H1 (cell line): ENCODE results near the gene ZPBP. TPM values are rescaled to one million over a fixed set of nuclear protein-coding genes. Genes with fewer than 3 reads are reported as not detected.

Experiments
- CTCF ChIA-PET: fragments of 300-600 bp; sonication (Branson Sonifier 250); formaldehyde crosslinking; loops from one replicate; lab custom pipeline; 2021; ENCODE audit not compliant: partially characterized antibody; lab: Charles Lee
- POLR2A ChIA-PET: fragments of 300-600 bp; sonication (Branson Sonifier 250); formaldehyde crosslinking; loops from one replicate; lab custom pipeline; 2021; ENCODE audit warnings: inconsistent platforms; ENCODE audit not compliant: partially characterized antibody; lab: Charles Lee
- DNase-seq, 2 experiments: peaks; one replicate each; pipeline versions ENCODE4 v3.0.0 to v3.0.0-alpha.2; 2010 to 2022; ENCODE audit warnings: low spot score in 2 of 2, low read depth in 1 of 2, mixed read lengths in 1 of 2
- FAIRE-seq: peaks from 2 replicates; lab custom pipeline; 2011; peaks lifted over from hg19 to GRCh38; lab: Jason Lieb, UNC
- H2AFZ ChIP-seq: 2 replicates; pipeline ENCODE4 v1.8.1; 2012; ENCODE audit warnings: low read length, inconsistent platforms
- H2AK5ac ChIP-seq: 2 replicates; pipeline ENCODE4 v1.6.1; 2013; ENCODE audit warnings: low read depth, low read length
- H2BK120ac ChIP-seq: replicated peaks from 2 replicates; pipeline ENCODE3; 2013; ENCODE audit warnings: low read depth, low read length, inconsistent platforms
- H2BK12ac ChIP-seq: 2 replicates; pipeline ENCODE4 v1.6.1; 2013; ENCODE audit warnings: low read depth, low read length
- H2BK15ac ChIP-seq: 2 replicates; pipeline ENCODE4 v1.6.1; 2013; ENCODE audit warnings: low read length
- H2BK20ac ChIP-seq: 2 replicates; pipeline ENCODE4 v1.6.1; 2013; ENCODE audit warnings: low read length
- H2BK5ac ChIP-seq: 2 replicates; pipeline ENCODE4 v1.6.1; 2013; ENCODE audit warnings: low read depth, low read length
- H3K14ac ChIP-seq: 2 replicates; pipeline ENCODE4 v1.6.1; 2013; ENCODE audit warnings: inconsistent platforms; ENCODE audit not compliant: insufficient read length
- H3K18ac ChIP-seq: 2 replicates; pipeline ENCODE4 v1.6.1; 2013; ENCODE audit warnings: low read length; ENCODE audit errors: extremely low read depth
- H3K23ac ChIP-seq: 2 replicates; pipeline ENCODE4 v1.6.1; 2013; ENCODE audit warnings: inconsistent platforms; ENCODE audit not compliant: insufficient read length
- H3K23me2 ChIP-seq: 2 replicates; pipeline ENCODE4 v1.6.1; 2013; ENCODE audit warnings: low read depth, low read length
- H3K27ac ChIP-seq: 2 replicates; pipeline ENCODE4 v1.6.1; 2011; ENCODE audit warnings: low read depth, low read length, inconsistent platforms
- H3K27me3 ChIP-seq, 4 experiments: replicated peaks in 1 of 4; 1 replicate in 1 of 4; 2 replicates in 3 of 4; pipeline versions ENCODE4 v1.6.1 to v1.8.1; 2011 to 2013; ENCODE audit warnings: low read length in 3 of 4, mild to moderate bottlenecking in 3 of 4, inconsistent platforms in 2 of 4, mixed read lengths in 2 of 4, moderate library complexity in 1 of 4; ENCODE audit not compliant: control insufficient read depth in 3 of 4, insufficient read depth in 3 of 4; ENCODE audit errors: extremely low read depth in 1 of 4
- H3K36me3 ChIP-seq, 4 experiments: 2 replicates each; pipeline versions ENCODE4 v1.6.1 to v1.8.1; 2011 to 2013; ENCODE audit warnings: mild to moderate bottlenecking in 4 of 4, low read length in 3 of 4, moderate library complexity in 2 of 4, control low read depth in 1 of 4, inconsistent platforms in 1 of 4; ENCODE audit not compliant: insufficient read depth in 4 of 4, control insufficient read depth in 2 of 4
- H3K4ac ChIP-seq: replicated peaks from 2 replicates; pipeline ENCODE3; 2013; ENCODE audit warnings: low read length, low read depth, mixed read lengths, inconsistent platforms; ENCODE audit not compliant: insufficient read length
- H3K4me1 ChIP-seq, 4 experiments: replicated peaks in 1 of 4; 1 replicate in 1 of 4; 2 replicates in 3 of 4; pipeline versions ENCODE4 v1.6.1 to v1.8.1; 2011 to 2013; ENCODE audit warnings: low read length in 3 of 4, inconsistent platforms in 2 of 4, mixed read lengths in 1 of 4; ENCODE audit not compliant: insufficient read depth in 4 of 4, control insufficient read depth in 3 of 4
- H3K4me2 ChIP-seq, 2 experiments: 2 replicates each; pipeline versions ENCODE4 v1.6.1 to v1.8.1; 2011 to 2013; ENCODE audit warnings: low read depth in 2 of 2, low read length in 2 of 2, control low read depth in 1 of 2, inconsistent platforms in 1 of 2, mild to moderate bottlenecking in 1 of 2; ENCODE audit not compliant: insufficient read depth in 1 of 2
- H3K4me3 ChIP-seq, 4 experiments: fragments of 200-600, 300-600 bp in 1 of 4; sonication (generic), shearing (Covaris generic), sonication (Bioruptor Twin) in 1 of 4; 2 replicates each; pipeline versions ENCODE4 v1.5.1 to v1.8.1; 2011 to 2016; ENCODE audit warnings: low read length in 4 of 4, low read depth in 3 of 4, control low read depth in 2 of 4, inconsistent platforms in 2 of 4, mild to moderate bottlenecking in 2 of 4, mixed read lengths in 1 of 4, moderate library complexity in 1 of 4; ENCODE audit not compliant: insufficient read depth in 2 of 4; ENCODE audit errors: extremely low read depth in 1 of 4
- H3K56ac ChIP-seq: replicated peaks from 2 replicates; pipeline ENCODE3; 2013; ENCODE audit warnings: low read depth, mild to moderate bottlenecking, mixed read lengths, low read length, inconsistent platforms; ENCODE audit not compliant: insufficient read length
- H3K79me1 ChIP-seq: 2 replicates; pipeline ENCODE4 v1.6.1; 2013; ENCODE audit warnings: low read depth, low read length, control low read depth
- H3K79me2 ChIP-seq, 2 experiments: 2 replicates each; pipeline versions ENCODE4 v1.6.1 to v1.8.1; 2012 to 2013; ENCODE audit warnings: low read length in 2 of 2, mild to moderate bottlenecking in 2 of 2, inconsistent platforms in 1 of 2; ENCODE audit not compliant: insufficient read depth in 2 of 2, control insufficient read depth in 1 of 2
- H3K9ac ChIP-seq, 4 experiments: replicated peaks in 1 of 4; 1 replicate in 1 of 4; 2 replicates in 3 of 4; pipeline versions ENCODE4 v1.6.1 to v1.8.1; 2011 to 2013; ENCODE audit warnings: low read depth in 3 of 4, low read length in 3 of 4, control low read depth in 2 of 4, mild to moderate bottlenecking in 2 of 4, moderate library complexity in 2 of 4, inconsistent platforms in 1 of 4; ENCODE audit errors: extremely low read depth in 1 of 4
- H3K9me3 ChIP-seq, 2 experiments: 2 replicates each; pipeline versions ENCODE4 v1.6.1 to v1.8.1; 2012 to 2013; ENCODE audit warnings: mild to moderate bottlenecking in 2 of 2, moderate library complexity in 2 of 2, control low read depth in 1 of 2, inconsistent platforms in 1 of 2, low read depth in 1 of 2, low read length in 1 of 2, mixed read lengths in 1 of 2; ENCODE audit not compliant: insufficient read depth in 2 of 2
- H4K20me1 ChIP-seq, 2 experiments: replicated peaks in 1 of 2; 2 replicates each; pipeline versions ENCODE3 to v1.8.1; 2011 to 2013; ENCODE audit warnings: inconsistent platforms in 2 of 2, low read length in 2 of 2, mild to moderate bottlenecking in 1 of 2; ENCODE audit not compliant: insufficient read depth in 2 of 2, control insufficient read depth in 1 of 2
- H4K5ac ChIP-seq: 2 replicates; pipeline ENCODE4 v1.6.1; 2013; ENCODE audit warnings: low read length, low read depth, mixed read lengths, inconsistent platforms; ENCODE audit not compliant: insufficient read length
- H4K8ac ChIP-seq: 2 replicates; pipeline ENCODE4 v1.8.0; 2013; ENCODE audit warnings: mild to moderate bottlenecking, moderate library complexity, low read length, inconsistent platforms; ENCODE audit not compliant: insufficient read depth; ENCODE audit errors: extremely low read depth
- H4K91ac ChIP-seq: replicated peaks from 2 replicates; pipeline ENCODE3; 2013; ENCODE audit warnings: low read length, mixed read lengths, inconsistent platforms; ENCODE audit not compliant: insufficient read length
- CREB1 ChIP-seq: IDR thresholded peaks from 2 replicates; pipeline ENCODE4 v1.6.1; 2012; ENCODE audit warnings: inconsistent platforms
- NANOG ChIP-seq: IDR thresholded peaks from 2 replicates; pipeline ENCODE4 v1.6.1; 2011; ENCODE audit warnings: low read length, low read depth, mild to moderate bottlenecking, inconsistent platforms; ENCODE audit not compliant: insufficient read depth, poor library complexity, severe bottlenecking
- TAF7 ChIP-seq: optimal IDR thresholded peaks from 2 replicates; pipeline ENCODE3; 2011; ENCODE audit warnings: low read depth, mild to moderate bottlenecking, inconsistent platforms, low read length, moderate library complexity, borderline replicate concordance
- WGBS, 2 experiments: shearing (Covaris generic) in 1 of 2; methylation state at CpG; one replicate each; pipeline versions ENCODE4 v1.1.6 to v1.1.7; 2013 to 2015; ENCODE audit warnings: low lambda C conversion rate in 2 of 2, mixed read lengths in 2 of 2, inconsistent platforms in 1 of 2, low coverage in 1 of 2, missing lambda C conversion rate in 1 of 2; ENCODE audit not compliant: insufficient replicate concordance in 2 of 2, insufficient coverage in 1 of 2, insufficient read length in 1 of 2; ENCODE audit errors: extremely low coverage in 1 of 2, missing lambda C conversion rate in 1 of 2; 5-methylcytosine and 5-hydroxymethylcytosine counted together
- polyA plus RNA-seq, 7 experiments: library from polyadenylated mRNA; depleted of rRNA in 3 of 7; stranded (reverse) in 5 of 7; unstranded in 2 of 7; fragments of >200 nt in 5 of 7; fragments of 200-250 nt in 2 of 7; gene quantifications; 1 replicate in 5 of 7; 2 replicates in 1 of 7; 4 replicates in 1 of 7; pipeline versions ENCODE4 v1.2.1 to v1.2.3, GENCODE V29; 2011 to 2013; ENCODE audit warnings: missing spikeins in 2 of 7, mixed read lengths in 2 of 7
- total RNA-seq: library from RNA; stranded (reverse); fragmentation: NEBNext Ultra II Directional; extraction: Animal tissue kit (Norgen Biotek cat#: 25700); gene quantifications from 2 replicates; pipeline ENCODE4 v1.2.1, GENCODE V29; 2021
- TF ChIP-seq, protein P1 (sequence below), 3 experiments: IDR thresholded peaks; 1 replicate in 2 of 3; 2 replicates in 1 of 3; pipeline versions ENCODE4 v1.5.1 to v1.6.1; 2011; ENCODE audit warnings: low read length in 3 of 3, mild to moderate bottlenecking in 3 of 3, inconsistent platforms in 2 of 3, low read depth in 1 of 3, moderate library complexity in 1 of 3; ENCODE audit not compliant: insufficient read depth in 1 of 3; ENCODE audit errors: control extremely low read depth in 1 of 3

ZPBP gene
- total and polyA plus RNA-seq, 2 of the 8 experiments (the other 6 are each of a cell fraction or from before 2014, with no cell fraction given) = not detected

- Histone ChIP-seq H4K5ac (no peak overlapping the region), H3K4ac (no peak overlapping the region), H3K9ac (no peak overlapping the region), H2AFZ (no peak overlapping the region), H3K79me1 (no peaks in the 10 kb centered on the region), H3K9me3 (peaks cover 0 to 2% of the 10 kb centered on the region in 2 experiments; a peak in 1 of 4 replicates), H4K20me1 (no peaks in the 10 kb centered on the region), H2AK5ac (no peak overlapping the region), H4K91ac (no peak overlapping the region), H3K36me3 (no peaks in the 10 kb centered on the region), H2BK5ac (no peak overlapping the region), H3K79me2 (no peaks in the 10 kb centered on the region), H3K18ac (no peak overlapping the region), H3K4me3 (no peak overlapping the region), H4K8ac (no peak overlapping the region)
- 92% methylated on average over 6 of the region's 6 CpGs; no CpG with 5 or more reads in 1 of the 2 experiments for WGBS, 2 experiments
- TF ChIP-seq, protein P1, sequence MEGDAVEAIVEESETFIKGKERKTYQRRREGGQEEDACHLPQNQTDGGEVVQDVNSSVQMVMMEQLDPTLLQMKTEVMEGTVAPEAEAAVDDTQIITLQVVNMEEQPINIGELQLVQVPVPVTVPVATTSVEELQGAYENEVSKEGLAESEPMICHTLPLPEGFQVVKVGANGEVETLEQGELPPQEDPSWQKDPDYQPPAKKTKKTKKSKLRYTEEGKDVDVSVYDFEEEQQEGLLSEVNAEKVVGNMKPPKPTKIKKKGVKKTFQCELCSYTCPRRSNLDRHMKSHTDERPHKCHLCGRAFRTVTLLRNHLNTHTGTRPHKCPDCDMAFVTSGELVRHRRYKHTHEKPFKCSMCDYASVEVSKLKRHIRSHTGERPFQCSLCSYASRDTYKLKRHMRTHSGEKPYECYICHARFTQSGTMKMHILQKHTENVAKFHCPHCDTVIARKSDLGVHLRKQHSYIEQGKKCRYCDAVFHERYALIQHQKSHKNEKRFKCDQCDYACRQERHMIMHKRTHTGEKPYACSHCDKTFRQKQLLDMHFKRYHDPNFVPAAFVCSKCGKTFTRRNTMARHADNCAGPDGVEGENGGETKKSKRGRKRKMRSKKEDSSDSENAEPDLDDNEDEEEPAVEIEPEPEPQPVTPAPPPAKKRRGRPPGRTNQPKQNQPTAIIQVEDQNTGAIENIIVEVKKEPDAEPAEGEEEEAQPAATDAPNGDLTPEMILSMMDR (IDR thresholded peaks at IDR 0.05; ENCODE audit: control extremely low read depth in 1 of 3, insufficient read depth in 1 of 3, low read depth in 1 of 3, low read length in 3 of 3) = no peak
- TF ChIP-seq NANOG (no peak), TAF7 (no peak), CREB1 (no peak)
- TF ChIP-seq, all 59 proteins: peak for 0
- DNase-seq (no peak), FAIRE-seq (no peak)
- CTCF ChIA-PET = no interaction called here
- Histone ChIP-seq H2BK20ac (no peak overlapping the region), H2BK120ac (no peak overlapping the region), H3K4me2 (no peak overlapping the region), H3K56ac (no peak overlapping the region), H2BK12ac (no peak overlapping the region), H3K4me1 (no peaks in the 10 kb centered on the region), H3K27ac (no peak overlapping the region), H3K14ac (no peak overlapping the region), H3K23ac (no peak overlapping the region), H3K23me2 (no peaks in the 10 kb centered on the region; the same call in 1 of the 2 replicates), H3K27me3 (no peaks in the 10 kb centered on the region), H2BK15ac (no peak overlapping the region)
- POLR2A ChIA-PET = no interaction called here
These were observed 97.4 kb downstream of the ZPBP start for GRCh38 chr7:49995681-49996080.
